GM21717 (cell line): Measurements from ENCODE around the gene TNNI2.
"Not testable (repeated sequence)": the region's sequence is repeated elsewhere in the genome, so short reads cannot be mapped to it uniquely, and the experiment has no call there.

ENCODE experiments used
- ATAC-seq: cut with Tn5 transposase; IDR thresholded peaks from one replicate; pipeline ENCODE4 v1.9.1; 2021; ENCODE audit warnings: mild to moderate bottlenecking, moderate library complexity; ENCODE audit not compliant: unreplicated experiment

The TNNI2 gene

DNA sequence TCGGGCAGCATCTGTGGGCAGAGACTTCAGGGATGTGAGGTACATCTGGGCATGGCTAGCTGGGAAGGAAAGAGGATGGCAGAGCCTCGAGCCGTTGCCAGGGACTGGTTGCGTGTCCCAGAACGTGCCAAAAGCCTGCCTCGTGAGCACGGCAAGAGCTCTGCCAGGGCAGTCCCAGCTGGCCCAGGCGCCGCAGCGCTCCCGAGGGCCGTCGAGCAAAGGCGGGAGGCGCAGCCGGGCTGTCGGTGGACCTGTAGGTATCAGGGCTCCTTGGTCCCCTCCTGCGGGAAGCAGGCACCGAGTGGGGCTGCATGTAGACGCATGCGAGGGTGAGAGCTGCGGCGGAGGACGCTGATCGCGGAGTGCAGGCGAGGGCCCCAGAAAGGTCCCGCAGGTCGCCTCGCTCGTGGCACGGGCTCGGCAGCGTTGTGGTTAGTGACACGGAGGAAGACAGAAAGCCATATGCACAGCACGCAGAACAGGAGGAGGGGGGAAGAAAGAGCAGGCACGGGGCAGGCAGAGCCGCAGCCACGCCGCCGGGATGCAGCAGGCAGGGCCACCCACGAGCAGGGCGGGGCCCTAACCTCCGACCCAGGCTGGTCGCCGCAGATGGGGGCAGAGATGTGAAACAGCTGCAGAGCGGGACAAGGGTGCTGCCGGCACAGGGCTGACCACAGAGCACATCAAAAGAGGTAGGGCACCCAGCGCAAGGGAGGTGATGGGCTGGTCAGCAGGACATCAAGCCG is 32.1 kb downstream of the TNNI2 start:
- ATAC-seq: no peak

GRCh38 chr11:1871531-1871930 is 32.8 kb downstream of the TNNI2 start:
- ATAC-seq: no peak

DNA sequence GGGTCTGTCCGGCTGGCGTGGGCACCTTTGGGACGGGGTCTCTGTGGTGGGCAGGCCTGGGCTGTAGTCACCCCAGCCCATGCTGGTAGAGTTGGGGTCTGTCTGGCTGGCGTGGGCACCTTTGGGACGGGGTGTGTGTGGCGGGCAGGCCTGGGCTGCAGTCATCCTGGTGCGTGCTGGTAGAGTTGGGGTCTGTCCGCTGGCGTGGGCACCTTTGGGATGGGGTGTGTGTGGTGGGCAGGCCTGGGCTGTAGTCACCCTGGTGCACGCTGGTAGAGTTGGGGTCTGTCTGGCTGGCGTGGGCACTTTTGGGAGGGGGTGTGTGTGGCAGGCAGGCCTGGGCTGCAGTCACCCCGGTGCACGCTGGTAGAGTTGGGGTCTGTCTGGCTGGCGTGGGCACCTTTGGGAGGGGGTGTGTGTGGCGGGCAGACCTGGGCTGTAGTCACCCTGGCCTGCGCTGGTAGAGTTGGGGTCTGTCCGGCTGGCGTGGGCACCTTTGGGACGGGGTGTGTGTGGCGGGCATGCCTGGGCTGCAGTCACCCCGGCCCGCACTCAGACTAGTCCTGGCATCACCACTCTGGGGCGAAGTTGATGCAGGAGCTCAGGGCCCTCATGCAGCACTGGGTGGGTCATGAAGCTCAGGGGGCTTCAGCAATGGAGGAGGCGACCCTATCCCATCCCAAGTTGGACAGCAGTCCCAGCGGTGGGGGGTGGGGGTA is 33.6 kb downstream of the TNNI2 start:
- no peak for ATAC-seq

- no peak for ATAC-seq
Measured at GRCh38 chr11:1873048-1873812, 34.4 kb downstream of the TNNI2 start.

- not testable (repeated sequence) for ATAC-seq
Measured at GRCh38 chr11:1873813-1874150, 35.0 kb downstream of the TNNI2 start.

GRCh38 chr11:1874441-1875092 is 35.8 kb downstream of the TNNI2 start:
- ATAC-seq: not testable (repeated sequence)

DNA sequence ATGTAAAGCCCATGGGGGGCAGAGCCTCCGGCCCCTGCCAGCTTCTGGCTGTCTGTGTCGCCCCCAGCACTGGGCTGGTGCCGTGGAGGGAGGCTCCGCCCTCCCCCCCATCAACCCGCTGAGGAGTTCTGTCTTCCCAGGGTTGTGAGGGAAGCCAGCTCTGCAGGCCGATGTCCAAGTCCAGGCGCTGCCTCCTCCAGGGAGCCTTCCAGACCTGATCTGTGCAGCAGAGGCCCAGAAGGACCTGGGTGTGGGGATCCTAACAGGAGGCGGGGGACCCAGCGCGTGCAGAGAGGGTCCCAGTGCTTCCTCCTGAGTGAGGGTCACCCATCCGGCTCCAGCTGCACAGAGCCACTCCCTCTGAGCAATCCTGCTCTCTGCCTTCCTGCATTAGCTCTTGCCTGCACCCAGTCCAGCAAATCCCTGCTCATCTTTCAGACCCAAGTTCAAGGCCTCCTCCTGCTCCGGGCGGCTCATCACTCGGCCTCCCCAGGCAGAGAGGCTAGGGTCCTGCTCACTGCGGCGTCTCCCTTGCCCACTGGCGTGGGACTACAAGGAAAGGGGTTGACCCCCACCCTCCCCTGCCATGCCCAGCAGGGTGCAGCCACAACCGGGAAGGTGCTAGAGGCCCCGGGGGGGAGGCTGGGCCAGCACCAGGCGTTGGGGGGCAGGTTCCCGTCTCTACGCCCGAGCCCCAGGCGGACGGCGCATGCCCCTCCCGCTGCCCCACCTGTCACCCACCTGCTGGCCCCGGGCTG is 36.5 kb downstream of the TNNI2 start:
- no peak for ATAC-seq

- not testable (repeated sequence) for ATAC-seq
Measured at GRCh38 chr11:1875851-1876301, 37.1 kb downstream of the TNNI2 start.

DNA sequence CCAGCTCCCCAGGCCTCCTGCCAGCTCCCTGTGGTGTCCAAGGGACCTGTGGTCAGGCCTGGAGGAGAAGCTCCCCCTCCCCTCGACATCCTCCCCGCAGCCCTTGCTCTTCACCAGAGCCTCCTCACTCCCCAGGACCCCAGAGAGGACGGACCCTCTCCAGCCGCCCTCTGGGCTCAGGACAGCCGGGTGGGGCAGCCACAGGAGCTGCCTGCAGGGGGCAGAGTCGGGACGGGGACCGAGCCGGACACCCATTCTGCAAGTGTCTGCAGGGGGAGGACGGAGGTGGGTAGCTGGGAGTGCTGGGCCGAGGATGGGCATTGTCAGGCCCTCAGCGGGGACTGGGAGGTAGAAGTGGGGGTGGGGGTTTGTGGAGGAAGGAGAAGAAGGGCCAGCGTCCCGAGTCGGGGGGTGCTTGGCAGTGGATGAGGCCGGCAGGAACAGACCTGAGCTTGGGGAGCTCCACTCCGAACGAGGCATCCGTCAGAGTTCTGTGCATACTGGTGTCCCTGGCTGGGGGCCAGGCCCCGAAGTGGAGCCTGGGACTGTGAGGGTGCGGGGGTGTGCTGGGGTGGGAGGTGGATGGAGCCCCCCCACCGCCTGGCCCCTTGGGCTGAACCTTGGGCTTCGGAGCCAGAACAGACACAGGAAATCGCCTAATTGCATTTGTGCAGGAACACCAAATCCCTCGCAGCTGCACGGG is 37.7 kb downstream of the TNNI2 start:
- ATAC-seq: no peak

- ATAC-seq: no peak
Measured at GRCh38 chr11:1877211-1878136, 38.7 kb downstream of the TNNI2 start.

GRCh38 chr11:1878137-1879031 is 39.6 kb downstream of the TNNI2 start:
- ATAC-seq: no peak

GRCh38 chr11:1879342-1879940 is 40.7 kb downstream of the TNNI2 start:
- ATAC-seq: no peak

GRCh38 chr11:1879941-1880720 is 41.4 kb downstream of the TNNI2 start:
- ATAC-seq: no peak

GRCh38 chr11:1880746-1881441 is 42.1 kb downstream of the TNNI2 start:
- no peak for ATAC-seq

GRCh38 chr11:1881442-1882264 is 42.9 kb downstream of the TNNI2 start:
- no peak for ATAC-seq
